ENCODE results near the gene UCHL3.
A peak's percentile ranks its signal among the peaks of the same experiment; 100 is the strongest.
"Not testable (repeated sequence)": the region's sequence is repeated elsewhere in the genome, so short reads cannot be mapped to it uniquely, and the experiment has no call there.

The UCHL3 gene

DNA sequence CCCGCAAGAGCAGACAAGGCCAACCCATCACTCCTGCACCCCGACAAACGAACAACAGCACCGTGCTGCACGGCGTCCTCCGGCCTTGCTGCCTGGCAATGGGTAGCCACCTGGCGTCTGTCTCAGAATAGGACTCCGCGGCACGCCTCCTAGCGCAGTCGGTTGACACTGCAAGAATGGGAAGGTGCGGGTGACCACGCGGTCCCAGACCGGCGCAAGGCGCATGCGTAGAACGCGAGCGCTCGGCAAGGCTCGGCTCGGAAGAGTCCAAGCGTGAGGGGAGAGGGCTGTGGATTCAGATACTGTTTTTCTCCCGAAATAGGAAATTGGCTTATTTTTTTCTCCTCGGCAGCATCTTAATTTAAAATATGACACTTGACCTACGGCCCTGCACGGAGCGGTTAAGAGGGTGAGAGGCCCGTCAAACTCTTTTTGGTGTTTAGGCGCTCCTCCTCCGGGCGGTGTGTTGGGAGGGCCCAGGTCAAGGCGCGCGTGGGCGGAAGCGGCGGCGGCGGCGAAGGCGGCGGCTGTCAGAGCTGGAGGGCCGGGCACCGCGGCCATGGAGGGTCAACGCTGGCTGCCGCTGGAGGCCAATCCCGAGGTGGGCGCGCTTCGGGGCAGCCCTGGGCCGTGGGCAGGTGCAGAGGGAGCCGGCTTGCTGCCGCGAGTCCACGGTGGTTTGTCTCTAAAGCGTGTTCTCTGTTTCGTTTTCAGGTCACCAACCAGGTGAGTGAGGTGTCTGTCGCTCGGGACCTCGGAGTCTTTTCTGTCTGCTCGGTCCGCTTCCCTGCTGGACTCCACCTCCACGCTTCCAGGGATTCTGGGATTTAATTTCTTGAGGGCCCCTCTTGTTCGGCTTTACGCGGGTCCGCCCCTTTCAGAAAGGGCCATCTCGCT lies at the start of gene UCHL3:
UCHL3 (plus strand) TSS at position 530 of the 897 bp plus-strand sequence; CDS start at position 560, 30 bp downstream.
- DNase-seq: peak; percentile 85

DNA sequence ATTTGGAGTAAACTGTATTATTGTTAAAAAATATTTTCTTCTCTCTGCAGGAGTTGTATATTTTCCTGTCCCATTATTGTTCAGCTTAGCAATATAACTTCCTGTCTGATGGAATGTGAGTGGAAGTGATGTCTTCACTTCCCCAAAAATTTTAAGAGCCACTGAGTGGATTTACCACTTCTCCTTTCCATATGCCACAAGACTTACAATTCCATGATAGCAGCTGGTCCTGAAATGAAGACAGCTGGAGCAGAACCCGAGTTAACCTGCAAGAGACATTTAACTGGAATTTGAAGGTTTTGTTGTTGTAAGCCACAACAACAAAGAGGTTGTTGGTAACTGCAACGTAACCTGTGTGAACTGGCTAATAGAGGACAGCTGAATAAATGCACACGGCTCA lies 44.3 kb upstream of the UCHL3 start:
- DNase-seq: no peak

- DNase-seq: no peak
These were observed 43.6 kb upstream of the UCHL3 start for GRCh38 chr13:75506018-75506417.

GRCh38 chr13:75507027-75508001 lies 42.3 kb upstream of the UCHL3 start:
- DNase-seq: no peak

DNA sequence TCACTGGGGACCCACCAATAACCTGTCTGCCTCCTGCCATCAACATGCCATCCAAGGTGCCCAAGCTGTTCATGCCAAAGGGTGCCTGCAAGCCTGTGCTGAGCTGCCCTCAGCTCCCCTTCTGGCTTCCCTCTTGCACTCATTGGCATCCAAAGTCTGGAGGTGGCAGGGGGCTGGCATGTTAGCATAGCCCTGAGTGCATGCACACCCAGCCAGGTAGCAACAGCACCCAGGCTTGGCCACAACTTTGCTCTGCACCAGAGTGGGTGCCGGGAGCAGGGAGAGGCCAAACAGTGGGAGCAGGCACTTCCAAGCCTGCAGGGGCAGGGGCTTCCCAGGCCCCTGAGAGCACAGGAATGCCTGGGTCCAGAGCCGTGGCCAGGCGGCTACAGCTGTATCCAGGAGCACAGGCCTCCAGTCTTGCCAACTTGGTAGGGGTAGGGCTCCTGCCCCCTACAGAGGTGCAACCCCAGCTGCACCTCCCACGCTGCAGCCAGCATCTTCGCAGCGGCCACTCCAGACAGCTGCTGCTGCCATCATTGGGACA lies 41.5 kb upstream of the UCHL3 start:
- no peak for DNase-seq

DNA sequence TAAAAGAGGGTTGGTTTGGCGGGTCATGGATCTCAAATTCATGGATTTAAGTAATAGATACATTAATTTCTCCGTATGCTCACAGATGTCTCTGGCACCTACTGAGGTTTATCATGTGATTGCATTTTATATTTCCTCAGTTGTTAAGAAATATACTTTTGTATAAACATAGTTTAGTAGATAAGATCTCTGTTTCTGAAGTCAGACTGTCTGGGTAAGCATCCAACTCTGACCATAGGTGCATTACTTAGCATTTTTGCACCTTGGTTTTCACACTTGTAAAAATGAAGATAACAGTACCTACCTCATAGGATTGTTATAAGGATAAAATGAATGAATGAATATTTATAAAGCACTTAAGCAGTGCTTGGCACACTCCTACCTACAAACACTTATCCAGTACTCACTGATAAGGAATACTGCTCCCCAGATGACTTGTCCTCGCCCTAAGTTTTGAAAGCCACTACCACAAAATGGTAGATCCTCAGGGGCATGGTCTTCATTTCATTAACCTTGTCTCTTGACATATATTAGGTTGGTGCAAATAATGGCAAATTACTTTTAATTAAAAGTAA lies 38.5 kb upstream of the UCHL3 start:
- DNase-seq: no peak

DNA sequence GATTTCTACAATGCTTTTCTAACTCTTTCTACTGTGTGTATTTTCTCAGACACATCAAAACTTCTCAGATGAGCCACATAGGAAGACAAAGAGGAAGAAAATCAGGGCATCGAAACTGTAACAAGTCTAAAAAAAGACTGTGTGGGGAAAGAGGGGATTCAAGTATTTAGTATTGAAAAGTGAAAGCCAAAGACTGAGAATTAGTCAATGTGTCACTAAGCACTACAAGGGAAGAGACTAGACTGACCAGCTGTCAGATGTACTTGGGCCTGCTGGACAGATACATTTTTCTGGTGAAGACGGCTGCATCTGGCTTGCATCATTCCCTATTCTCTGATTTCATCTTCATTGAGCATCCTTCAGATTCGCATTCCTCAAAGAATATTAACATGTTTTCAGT lies 37.3 kb upstream of the UCHL3 start:
- no peak for DNase-seq

GRCh38 chr13:75513271-75513670 lies 36.3 kb upstream of the UCHL3 start:
- no peak for DNase-seq

DNA sequence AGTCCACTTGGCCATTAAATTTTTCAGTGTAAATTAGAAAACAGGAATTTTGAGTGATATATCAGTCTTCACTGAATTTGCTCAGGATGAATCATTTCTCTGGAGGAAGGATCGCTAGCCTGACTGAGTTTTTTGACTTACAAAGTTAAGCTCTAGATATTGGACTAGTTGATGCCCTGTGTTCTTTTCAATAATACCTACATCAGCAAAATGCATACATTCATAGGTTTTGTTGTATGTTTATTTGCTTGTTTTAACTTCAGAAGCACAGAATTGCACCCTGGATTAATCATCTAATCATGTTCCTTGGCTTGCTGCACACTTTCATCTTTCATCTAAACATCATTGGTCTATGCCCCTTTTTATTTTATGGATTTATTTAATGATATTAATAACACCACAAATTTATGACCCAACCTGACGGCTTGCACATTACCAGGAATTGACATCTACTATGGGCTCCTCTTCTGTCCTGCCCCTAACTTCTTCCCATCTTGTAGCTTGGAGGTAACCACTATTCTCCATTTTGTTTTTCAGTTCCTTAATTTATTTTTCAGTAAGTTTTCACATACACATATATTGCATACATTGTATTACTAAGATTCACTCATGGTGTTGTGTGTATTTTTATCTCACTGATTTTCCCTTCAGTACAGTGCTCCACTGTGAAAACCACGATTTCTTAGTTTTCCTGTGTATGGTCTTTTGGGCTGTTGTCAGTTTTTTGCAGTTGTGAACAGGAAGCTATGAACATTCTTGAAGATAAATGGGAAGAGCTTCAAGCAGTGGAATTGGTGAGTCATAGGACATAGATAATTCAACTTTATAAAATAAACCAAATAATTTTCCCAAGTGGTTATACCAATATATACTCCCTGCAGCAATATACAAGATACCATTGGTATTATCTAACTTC lies 35.3 kb upstream of the UCHL3 start:
- DNase-seq: no peak

DNA sequence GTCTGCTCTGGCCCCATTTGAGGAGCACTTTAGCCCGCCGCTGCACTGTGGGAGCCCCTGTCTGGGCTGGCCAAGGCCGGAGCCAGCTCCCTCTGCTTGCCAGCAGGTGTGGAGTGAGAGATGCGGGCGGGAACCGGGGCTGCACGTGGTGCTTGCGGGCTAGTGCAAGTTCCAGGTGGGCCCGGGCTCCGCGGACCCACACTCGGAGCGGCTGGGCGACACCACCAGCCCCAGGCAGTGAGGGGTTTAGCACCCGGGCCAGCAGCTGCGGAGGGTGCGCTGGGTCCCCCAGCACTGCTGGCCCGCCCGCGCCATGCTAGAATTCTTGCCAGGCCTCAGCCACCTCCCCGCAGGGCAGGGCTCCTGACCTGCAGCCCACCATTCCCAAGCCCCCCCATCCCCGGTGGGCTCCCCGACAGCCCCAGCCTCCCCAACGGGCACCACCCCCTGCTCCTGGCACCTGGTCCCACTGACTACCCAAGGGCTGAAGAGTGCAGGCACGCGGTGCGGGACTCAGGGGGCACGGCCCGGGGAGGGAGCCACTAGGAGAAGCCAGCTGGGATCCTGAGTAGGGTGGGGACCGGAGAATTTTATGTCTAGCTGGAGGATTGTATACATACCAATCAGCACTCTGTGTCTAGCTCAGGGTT lies 31.0 kb upstream of the UCHL3 start:
- no peak for DNase-seq

DNA sequence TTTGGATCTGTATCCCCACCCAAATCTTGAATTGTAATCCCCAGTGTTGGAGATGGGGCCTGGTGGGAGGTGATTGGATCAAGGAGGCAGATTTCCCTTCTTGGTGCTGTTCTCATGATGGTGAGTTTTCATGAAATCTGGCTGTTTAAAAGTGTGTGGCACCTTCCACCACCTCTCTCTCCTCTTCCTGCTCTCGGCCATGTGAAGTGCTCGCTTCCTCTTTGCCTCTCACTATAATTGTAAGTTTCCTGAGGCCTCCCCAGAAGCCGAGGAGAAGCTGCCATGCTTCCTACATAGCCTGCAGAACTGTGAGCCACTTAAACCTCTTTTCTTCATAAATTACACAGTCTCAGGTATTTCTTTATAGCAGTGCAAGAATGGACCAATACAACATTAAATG lies 27.6 kb upstream of the UCHL3 start:
- no peak for DNase-seq

GRCh38 chr13:75530549-75530961 lies 19.0 kb upstream of the UCHL3 start:
- no peak for DNase-seq

DNA sequence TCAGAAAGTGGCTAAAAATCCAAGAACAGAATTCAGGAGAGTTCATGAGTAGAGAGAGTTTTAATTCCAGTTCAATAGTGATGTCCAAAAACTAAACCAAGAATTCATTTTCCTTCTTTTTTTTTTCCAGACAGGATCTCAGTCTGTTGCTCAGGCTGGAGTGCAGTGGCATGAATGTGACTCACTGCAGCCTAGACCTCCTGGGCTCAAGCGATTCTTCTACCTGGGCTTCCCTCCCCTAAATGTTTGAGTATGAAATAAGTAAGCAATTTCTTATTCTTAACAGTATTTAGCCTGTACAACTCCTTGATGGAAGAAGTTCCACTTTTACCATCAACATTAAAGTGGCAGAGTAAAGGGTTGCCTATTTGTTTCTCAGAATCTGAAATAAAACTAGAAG lies 15.7 kb upstream of the UCHL3 start:
- no peak for DNase-seq

GRCh38 chr13:75537401-75538365 lies 11.9 kb upstream of the UCHL3 start, which contains the start of gene COMMD6:
Gene COMMD6 (minus strand): TSS chr13:75537841. CDS start chr13:75537805, 36 bp downstream.
- peak; percentile 49 for DNase-seq

GRCh38 chr13:75541287-75541686 lies 8.3 kb upstream of the UCHL3 start:
- DNase-seq: no peak

DNA sequence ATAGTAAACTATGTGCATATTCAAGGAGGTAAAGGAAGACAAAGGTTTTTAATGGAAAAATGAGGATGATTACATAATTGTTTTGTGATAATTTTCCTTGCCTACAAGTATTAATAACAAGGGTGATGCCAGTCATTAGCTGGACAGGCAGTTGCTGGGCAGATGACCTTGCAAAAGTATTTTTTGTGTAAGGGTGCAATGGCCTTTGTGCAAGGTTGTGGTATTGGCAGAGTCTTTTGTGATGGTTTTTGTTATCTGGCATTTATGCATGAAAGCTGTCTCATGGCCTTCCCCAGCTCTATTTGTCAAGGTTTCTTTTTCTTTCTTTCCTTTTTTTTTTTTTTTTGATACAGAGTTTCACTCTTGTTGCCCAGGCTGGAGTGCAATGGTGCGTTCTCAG lies 7.6 kb upstream of the UCHL3 start:
- DNase-seq: no peak

- DNase-seq: no peak
These were observed 4.8 kb upstream of the UCHL3 start for GRCh38 chr13:75544681-75545330.

- not testable (repeated sequence) for DNase-seq
These were observed 4.2 kb upstream of the UCHL3 start for GRCh38 chr13:75545386-75545785.

DNA sequence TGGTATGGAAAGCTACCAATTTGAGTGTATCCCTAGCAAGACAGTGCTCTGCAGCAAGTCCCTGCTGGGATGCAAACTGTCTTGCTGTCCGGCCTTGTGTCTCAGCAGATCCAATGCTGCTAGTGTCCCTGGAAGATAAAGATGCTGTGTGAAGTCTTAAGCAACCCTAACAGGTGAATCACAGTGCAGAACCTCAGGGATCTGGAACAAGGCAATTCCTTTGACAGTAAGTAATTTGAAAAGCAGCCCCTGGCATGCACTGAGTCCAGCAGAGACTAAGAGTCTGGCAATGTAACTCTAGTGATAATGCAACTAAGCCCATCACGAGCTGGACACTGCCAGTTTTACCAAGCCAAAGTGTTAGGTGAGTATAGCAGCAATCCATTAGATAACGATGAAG lies 1.7 kb upstream of the UCHL3 start:
- DNase-seq: no peak

Data from NCI-H2029 (cell line).